Left ventricle myocardium inferior (tissue), 1 donor: Measurements from ENCODE around the gene CARM1. TPM values are rescaled to one million over a fixed set of nuclear protein-coding genes. Genes with fewer than 3 reads are reported as not detected.

Source experiments
- DNase-seq: peaks from one replicate; pipeline ENCODE4 v3.0.0-alpha.2; 2020
- H3K27ac ChIP-seq: fragments of 200-600 bp; replicated peaks from 2 replicates; pipeline ENCODE4 v1.8.0; 2021
- H3K27me3 ChIP-seq: fragments of 200-600 bp; 2 replicates; pipeline ENCODE4 v1.8.0; 2021; ENCODE audit warnings: low read depth
- H3K36me3 ChIP-seq: fragments of 200-600 bp; 2 replicates; pipeline ENCODE4 v1.8.0; 2021
- H3K4me1 ChIP-seq: fragments of 200-600 bp; 2 replicates; pipeline ENCODE4 v1.8.0; 2021
- H3K4me3 ChIP-seq: fragments of 200-600 bp; 2 replicates; pipeline ENCODE4 v1.8.0; 2021; ENCODE audit warnings: mild to moderate bottlenecking, moderate library complexity
- H3K9me3 ChIP-seq: fragments of 200-600 bp; replicated peaks from 2 replicates; pipeline ENCODE4 v1.8.0; 2021
- CTCF ChIP-seq: fragments of 200-600 bp; IDR thresholded peaks from 2 replicates; pipeline ENCODE4 v1.8.0; 2021; ENCODE audit warnings: antibody characterized with exemption, mild to moderate bottlenecking, borderline replicate concordance
- intact Hi-C: fragments of 100-400 bp; cut with micrococcal nuclease; formaldehyde crosslinking; loops from one replicate; pipeline ENCODE4 v1.11.0; 2022
- long read RNA-seq: library from polyadenylated mRNA; unstranded; transcript quantifications from one replicate; pipeline ENCODE4 v2.0.0, GENCODE V29; 2021
- total RNA-seq: library from RNA; stranded (reverse); fragmentation: NEBNext Ultra II Directional; extraction: Animal tissue kit (Norgen Biotek cat#: 25700); gene quantifications from one replicate; pipeline ENCODE4 v1.2.1, GENCODE V29; 2021
- donor health status: DM: no; HTN: yes; CAD: no; lungs with severe emphysema.

CARM1 gene
- 27.2 TPM for total RNA-seq
- long read RNA-seq, transcript CARM1-201 (16 exons, 3,330 nt): major isoform, 97 of 139 reads
- long read RNA-seq, transcript CARM1-202 (15 exons, 2,722 nt): minor isoform, 13 of 139 reads
- long read RNA-seq, partial matches to known transcripts: 2 of 139 reads
- long read RNA-seq, other reads (novel, unspliced or antisense): 27 of 139 reads

- Histone ChIP-seq H3K9me3 (no peaks in the 10 kb centered on the region), H3K36me3 (no peaks in the 10 kb centered on the region), H3K27me3 (no peaks in the 10 kb centered on the region), H3K27ac (peak within 1 kb of the TSS; percentile 84), H3K4me3 (peak within 1 kb of the TSS; percentile 87), H3K4me1 (peaks cover 45% of the 10 kb centered on the region)
- DNase-seq: peak; percentile 99
- intact Hi-C loops: no loop called here
- TF ChIP-seq CTCF: peak; percentile 71
Measured at GRCh38 chr19:10870955-10871603, at the start of gene CARM1. Gene CARM1 (plus strand): TSS chr19:10871553. CDS start chr19:10871703, 150 bp downstream.

DNA sequence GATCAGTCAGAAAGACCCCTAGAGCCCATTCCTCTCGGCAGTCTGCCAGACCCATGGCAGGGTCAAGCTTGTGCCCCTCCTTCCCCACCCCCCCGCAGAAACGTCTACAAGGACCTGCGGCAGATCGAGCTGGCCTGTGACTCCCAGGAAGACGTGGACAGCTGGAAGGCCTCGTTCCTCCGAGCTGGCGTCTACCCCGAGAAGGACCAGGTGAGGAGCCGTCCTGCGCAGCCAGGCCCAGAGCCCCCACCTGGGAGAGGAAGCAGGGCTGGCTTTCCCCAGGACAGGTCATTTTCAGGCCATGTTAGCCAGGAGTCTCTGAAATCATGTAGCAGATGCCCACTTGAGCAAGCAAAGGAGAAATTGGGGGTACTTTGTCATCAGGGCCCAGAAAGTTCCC, 47.7 kb upstream of the CARM1 start:
- intact Hi-C loops: no loop called here
- H3K9me3 ChIP-seq: no peaks in the 10 kb centered on the region
- H3K4me3 ChIP-seq: no peak overlapping the region
- H3K4me1 ChIP-seq: peaks cover 13% of the 10 kb centered on the region
- H3K27ac ChIP-seq: no peak overlapping the region
- peak; percentile 9 for DNase-seq
- H3K36me3 ChIP-seq: peaks cover 97% of the 10 kb centered on the region
- TF ChIP-seq CTCF: no peak
- H3K27me3 ChIP-seq: no peaks in the 10 kb centered on the region

DNA sequence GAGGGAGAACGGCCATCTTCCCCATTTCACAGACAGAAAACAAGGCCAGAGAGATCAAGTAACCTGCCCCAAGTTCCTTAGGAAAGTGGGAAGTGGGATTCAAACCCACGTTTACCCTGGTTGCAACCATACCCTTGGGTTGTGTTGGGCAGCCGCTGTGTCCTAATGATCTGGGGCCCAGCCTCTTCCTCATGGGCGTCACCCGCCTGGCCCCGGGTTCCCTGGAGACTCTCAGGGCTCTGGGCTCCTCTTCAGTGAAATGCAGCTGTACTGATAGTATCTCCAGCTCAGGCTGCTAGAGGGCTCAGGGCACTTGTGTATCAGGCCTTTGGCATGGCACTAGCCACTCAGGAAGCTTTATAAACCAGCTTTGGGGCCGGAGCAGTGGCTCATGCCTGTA, 45.1 kb upstream of the CARM1 start:
- TF ChIP-seq CTCF: no peak
- no peaks in the 10 kb centered on the region for H3K27me3 ChIP-seq
- no peak overlapping the region for H3K27ac ChIP-seq
- H3K4me3 ChIP-seq: no peak overlapping the region
- H3K4me1 ChIP-seq: peaks cover under 1% of the 10 kb centered on the region
- intact Hi-C loops: no loop called here
- H3K36me3 ChIP-seq: peaks cover 96% of the 10 kb centered on the region
- peak; percentile 9 for DNase-seq
- H3K9me3 ChIP-seq: no peaks in the 10 kb centered on the region

- no peak overlapping the region for H3K4me3 ChIP-seq
- no peaks in the 10 kb centered on the region for H3K9me3 ChIP-seq
- peaks cover 94% of the 10 kb centered on the region for H3K36me3 ChIP-seq
- intact Hi-C loops: no loop called here
- no peaks in the 10 kb centered on the region for H3K4me1 ChIP-seq
- no peak for TF ChIP-seq CTCF
- H3K27me3 ChIP-seq: no peaks in the 10 kb centered on the region
- H3K27ac ChIP-seq: no peak overlapping the region
- peak; percentile 0 for DNase-seq
Measured at GRCh38 chr19:10826846-10827245, 44.5 kb upstream of the CARM1 start.

DNA sequence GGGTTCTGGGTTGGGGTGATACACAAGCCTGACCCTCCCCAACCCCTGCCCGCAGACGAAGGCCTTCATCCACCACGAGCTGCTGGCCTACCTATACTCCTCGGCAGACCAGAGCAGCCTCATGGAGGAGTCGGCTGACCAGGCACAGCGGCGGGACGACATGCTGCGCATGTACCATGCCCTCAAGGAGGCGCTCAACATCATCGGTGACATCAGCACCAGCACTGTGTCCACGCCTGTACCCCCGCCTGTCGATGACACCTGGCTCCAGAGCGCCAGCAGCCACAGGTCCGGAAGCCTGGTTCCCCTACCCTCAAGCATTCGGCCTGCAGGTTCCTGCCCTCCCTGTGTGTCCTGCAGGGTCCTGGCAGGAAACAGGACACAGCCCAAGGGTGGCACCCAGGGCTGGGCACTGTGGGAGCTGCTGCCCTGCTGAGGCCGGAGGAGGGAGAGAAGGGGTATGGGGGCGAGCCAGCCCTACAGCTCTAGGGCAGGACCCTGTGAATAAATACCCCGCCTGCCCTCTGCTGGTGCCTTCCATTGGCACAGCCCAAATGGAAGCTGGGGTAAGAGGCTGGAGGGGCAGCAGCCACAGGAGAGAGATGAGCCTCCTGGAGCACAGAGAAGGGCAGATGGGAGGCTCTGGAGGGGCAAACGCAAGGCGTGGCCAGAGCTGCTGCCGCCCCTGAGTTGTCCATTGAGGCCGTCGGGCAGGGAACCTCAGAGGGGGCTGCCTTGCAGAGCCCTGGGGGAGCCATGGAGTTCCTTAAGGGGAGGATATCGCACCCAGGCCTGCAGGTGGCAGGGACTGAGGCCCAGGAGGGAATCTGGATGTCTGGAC, 42.2 kb upstream of the CARM1 start:
- DNase-seq: no peak

More for the DNA sequence above, 42.2 kb upstream of the CARM1 start:
- intact Hi-C loops: no loop called here
- no peak for TF ChIP-seq CTCF
- no peak overlapping the region for H3K4me3 ChIP-seq
- no peaks in the 10 kb centered on the region for H3K4me1 ChIP-seq
- no peak overlapping the region for H3K27ac ChIP-seq
- H3K27me3 ChIP-seq: no peaks in the 10 kb centered on the region
- H3K36me3 ChIP-seq: peaks cover 95% of the 10 kb centered on the region
- H3K9me3 ChIP-seq: no peaks in the 10 kb centered on the region
